ENCODE measurements around the gene FAM53B.

- TF ChIP-seq ESRRG (CRISPR knock-in tag; IDR thresholded peaks at IDR 0.05) (no peak), RARB (CRISPR knock-in tag; IDR thresholded peaks at IDR 0.05) (no peak), ZFP30 (CRISPR knock-in tag; IDR thresholded peaks at IDR 0.05) (no peak), SNAI2 (CRISPR knock-in tag; IDR thresholded peaks at IDR 0.05) (no peak), ARNTL (CRISPR knock-in tag; IDR thresholded peaks at IDR 0.05; ENCODE audit: borderline replicate concordance, low read depth) (no peak), OSR1 (CRISPR knock-in tag; IDR thresholded peaks at IDR 0.05) (no peak), ISL1 (CRISPR knock-in tag; IDR thresholded peaks at IDR 0.05) (no peak), ZNF70 (CRISPR knock-in tag; IDR thresholded peaks at IDR 0.05) (no peak)
Measured at GRCh38 chr10:124621637-124622036, 122.5 kb downstream of the FAM53B start.

Data from SK-N-SH treated with all-trans-retinoic acid at 6 μM for 48 hours (cell line).